Uterus (tissue), 4 donors: ENCODE results near the gene FAM174B. TPM values are rescaled to one million over a fixed set of nuclear protein-coding genes. Genes with fewer than 3 reads are reported as not detected.

Experiments used
- DNase-seq, 2 donors: peaks; one replicate each; pipeline ENCODE4 v3.0.0-alpha.2; 2019 to 2020
- H3K27ac ChIP-seq, 2 donors: fragments of 200-600 bp; sonication (generic); 1 replicate in 1 of 2; 2 replicates in 1 of 2; pipeline ENCODE4 v1.5.1; 2016 to 2018
- H3K27me3 ChIP-seq, 2 donors: fragments of 200-600 bp; sonication (generic); one replicate each; pipeline ENCODE4 v1.5.1; 2018 to 2019; ENCODE audit warnings: control low read depth in 1 of 2
- H3K36me3 ChIP-seq, 2 donors: fragments of 200-600 bp; sonication (generic); one replicate each; pipeline ENCODE4 v1.5.1; 2019; ENCODE audit warnings: control low read depth in 1 of 2
- H3K4me1 ChIP-seq, 2 donors: fragments of 200-600 bp; sonication (generic); one replicate each; pipeline ENCODE4 v1.5.1; 2018 to 2019; ENCODE audit warnings: control low read depth in 1 of 2
- H3K4me3 ChIP-seq, 2 donors: fragments of 200-600 bp; sonication (generic); 1 replicate in 1 of 2; 2 replicates in 1 of 2; pipeline ENCODE4 v1.5.1; 2018 to 2019; ENCODE audit warnings: mild to moderate bottlenecking in 1 of 2
- H3K9me3 ChIP-seq, 2 donors: fragments of 200-600 bp; sonication (generic); one replicate each; pipeline ENCODE4 v1.5.1; 2019; ENCODE audit warnings: control low read depth in 1 of 2
- CTCF ChIP-seq, 4 experiments: fragments of 200-600 bp in 2 of 4; fragments of 450-650 bp in 2 of 4; sonication (generic) in 2 of 4; IDR thresholded peaks; one replicate each; pipeline ENCODE4 v1.5.1; 2016 to 2019; ENCODE audit warnings: antibody characterized with exemption in 4 of 4, mild to moderate bottlenecking in 2 of 4, moderate library complexity in 1 of 4
- POLR2A ChIP-seq, 2 donors: fragments of 450-650 bp; IDR thresholded peaks; one replicate each; pipeline ENCODE4 v1.6.1; 2016; ENCODE audit warnings: antibody characterized with exemption in 2 of 2, mild to moderate bottlenecking in 1 of 2, moderate library complexity in 1 of 2
- intact Hi-C: fragments of 100-400 bp; cut with DNase I; formaldehyde crosslinking; loops from one replicate; pipeline ENCODE4 v1.15.1; 2023; ENCODE audit warnings: low total_unique reads
- total RNA-seq, 4 donors: library from RNA; depleted of rRNA in 3 of 4; stranded (reverse); fragments of >200 nt in 3 of 4; gene quantifications; one replicate each; pipeline versions ENCODE4 v1.1.0 to v1.2.4, GENCODE V29; 2014 to 2023
- donor health status: DM: yes; HTN: yes; CAD: no.

FAM174B gene
- total RNA-seq, 4 donors from 2014 or later = 0.51 to 41.8 (median 5.5) TPM

GRCh38 chr15:92631721-92632120 is 23.9 kb downstream of the FAM174B start:
- H3K27ac ChIP-seq = no peak overlapping the region
- no peaks in the 10 kb centered on the region for H3K4me1 ChIP-seq
- intact Hi-C loops = no loop called here
- H3K4me3 ChIP-seq = no peak overlapping the region
- H3K36me3 ChIP-seq = no peaks in the 10 kb centered on the region
- H3K27me3 ChIP-seq = no peaks in the 10 kb centered on the region
- H3K9me3 ChIP-seq = no peaks in the 10 kb centered on the region
- DNase-seq = no peak
- TF ChIP-seq POLR2A (IDR thresholded peaks at IDR 0.05) = no peak
- TF ChIP-seq CTCF (IDR thresholded peaks at IDR 0.05) = no peak

GRCh38 chr15:92629975-92630626 is 25.5 kb downstream of the FAM174B start:
- TF ChIP-seq POLR2A (IDR thresholded peaks at IDR 0.05) = no peak
- TF ChIP-seq CTCF (IDR thresholded peaks at IDR 0.05) = no peak
- no peaks in the 10 kb centered on the region for H3K36me3 ChIP-seq
- no peaks in the 10 kb centered on the region for H3K4me1 ChIP-seq
- intact Hi-C loops = no loop called here
- no peak overlapping the region for H3K4me3 ChIP-seq
- no peaks in the 10 kb centered on the region for H3K27me3 ChIP-seq
- no peak for DNase-seq
- no peak overlapping the region for H3K27ac ChIP-seq
- no peaks in the 10 kb centered on the region for H3K9me3 ChIP-seq

- no peaks in the 10 kb centered on the region for H3K4me1 ChIP-seq
- intact Hi-C loops = no loop called here
- H3K27ac ChIP-seq = no peak overlapping the region
- H3K27me3 ChIP-seq = no peaks in the 10 kb centered on the region
- TF ChIP-seq POLR2A (IDR thresholded peaks at IDR 0.05) = no peak
- TF ChIP-seq CTCF (IDR thresholded peaks at IDR 0.05) = no peak
- no peak for DNase-seq
- H3K36me3 ChIP-seq = no peaks in the 10 kb centered on the region
- no peaks in the 10 kb centered on the region for H3K9me3 ChIP-seq
- no peak overlapping the region for H3K4me3 ChIP-seq
These were observed 26.1 kb downstream of the FAM174B start for GRCh38 chr15:92629276-92629974.

GRCh38 chr15:92627014-92627413 is 28.6 kb downstream of the FAM174B start:
- Histone ChIP-seq H3K9me3 (no peaks in the 10 kb centered on the region), H3K4me3 (no peak overlapping the region), H3K27me3 (no peaks in the 10 kb centered on the region), H3K36me3 (no peaks in the 10 kb centered on the region), H3K4me1 (no peaks in the 10 kb centered on the region), H3K27ac (no peak overlapping the region)
- intact Hi-C loops = no loop called here
- no peak for TF ChIP-seq CTCF (IDR thresholded peaks at IDR 0.05)
- no peak for TF ChIP-seq POLR2A (IDR thresholded peaks at IDR 0.05)
- no peak for DNase-seq

GRCh38 chr15:92625251-92625980 is 30.2 kb downstream of the FAM174B start:
- intact Hi-C loops = no loop called here
- no peaks in the 10 kb centered on the region for H3K36me3 ChIP-seq
- no peak overlapping the region for H3K4me3 ChIP-seq
- H3K27ac ChIP-seq = peak overlapping the region; percentile 66
- no peak for DNase-seq
- H3K9me3 ChIP-seq = no peaks in the 10 kb centered on the region
- H3K27me3 ChIP-seq = no peaks in the 10 kb centered on the region
- TF ChIP-seq POLR2A (IDR thresholded peaks at IDR 0.05) = no peak
- TF ChIP-seq CTCF (IDR thresholded peaks at IDR 0.05) = no peak
- no peaks in the 10 kb centered on the region for H3K4me1 ChIP-seq
